HCT116 (cell line): Measurements from ENCODE around the gene GPBAR1. TPM values are rescaled to one million over a fixed set of nuclear protein-coding genes. Genes with fewer than 3 reads are reported as not detected.

Source experiments
- ATAC-seq: fragments of 200-7000 bp; cut with Tn5 transposase; 2 replicates; pipeline ENCODE4 v1.9.1; 2020; ENCODE audit warnings: mild to moderate bottlenecking, moderate library complexity
- BruUV-seq: library from RNA; stranded (reverse); fragments of 400-500 nt; replicated peaks from 2 replicates; lab custom pipeline; 2021; lab: Mats Ljungman, UMichigan
- CTCF ChIA-PET: fragments of 300-600 bp; sonication (Branson Sonifier 250); formaldehyde crosslinking; loops from one replicate; lab custom pipeline; 2021; ENCODE audit warnings: antibody characterized with exemption; lab: Charles Lee
- POLR2A ChIA-PET: fragments of 300-600, 350-600 bp; sonication (Branson Sonifier 250); formaldehyde crosslinking; loops from one replicate; lab custom pipeline; 2021; ENCODE audit warnings: antibody characterized with exemption; lab: Charles Lee
- RAD21 ChIA-PET, 2 experiments: fragments of 300-600 bp; sonication (Branson Sonifier 250); formaldehyde crosslinking; loops; one replicate each; lab custom pipeline; 2023; ENCODE audit warnings: low total read pairs in 2 of 2; ENCODE audit not compliant: uncharacterized antibody in 2 of 2, unreplicated experiment in 2 of 2, low non-redundant PET in 1 of 2; lab: Charles Lee
- DNase-seq: peaks from one replicate; pipeline ENCODE4 v3.0.0-alpha.2; 2010; ENCODE audit warnings: low read depth, low spot score
- H2AFZ ChIP-seq: fragments of 200-600 bp; shearing (Covaris generic), sonication (generic); 2 replicates; pipeline ENCODE4 v1.6.1; 2017; ENCODE audit warnings: low read depth, mixed run types, mixed read lengths, antibody characterized with exemption, low read length; ENCODE audit not compliant: poor library complexity, severe bottlenecking
- H3K27ac ChIP-seq: 2 replicates; pipeline ENCODE4 v1.5.1; 2012; ENCODE audit warnings: low read depth, low read length
- H3K27me3 ChIP-seq: fragments of 200-600 bp; sonication (generic); 2 replicates; pipeline ENCODE4 v1.6.1; 2016; ENCODE audit warnings: mixed run types, low read length, mixed read lengths; ENCODE audit not compliant: insufficient read depth
- H3K36me3 ChIP-seq, 2 experiments: fragments of 200-500 bp in 1 of 2; fragments of 200-600 bp in 1 of 2; sonication (Bioruptor generic) in 1 of 2; sonication (generic) in 1 of 2; 2 replicates each; pipeline versions ENCODE4 v1.5.1 to v1.6.1; 2014 to 2016; ENCODE audit warnings: low read length in 2 of 2, inconsistent platforms in 1 of 2, mixed read lengths in 1 of 2, mixed run types in 1 of 2; ENCODE audit not compliant: insufficient read depth in 2 of 2, control insufficient read depth in 1 of 2
- H3K4me1 ChIP-seq, 2 experiments: fragments of 200-600 bp in 1 of 2; sonication (generic) in 1 of 2; 2 replicates each; pipeline versions ENCODE4 v1.5.1 to v1.6.1; 2012 to 2017; ENCODE audit warnings: low read length in 2 of 2, inconsistent platforms in 1 of 2, mild to moderate bottlenecking in 1 of 2, mixed read lengths in 1 of 2, mixed run types in 1 of 2, moderate library complexity in 1 of 2; ENCODE audit not compliant: insufficient read depth in 2 of 2, control insufficient read depth in 1 of 2
- H3K4me2 ChIP-seq: fragments of 200-600 bp; sonication (generic); 2 replicates; pipeline ENCODE4 v1.6.1; 2017; ENCODE audit warnings: mixed run types, low read length, mixed read lengths
- H3K4me3 ChIP-seq, 2 experiments: fragments of 200-600 bp in 1 of 2; sonication (generic) in 1 of 2; replicated peaks in 1 of 2; 2 replicates each; pipeline ENCODE4 v1.5.1; 2011 to 2016; ENCODE audit warnings: low read length in 2 of 2, control low read depth in 1 of 2, low read depth in 1 of 2, mild to moderate bottlenecking in 1 of 2, mixed read lengths in 1 of 2, mixed run types in 1 of 2
- H3K79me2 ChIP-seq: fragments of 200-600 bp; sonication (generic); 2 replicates; pipeline ENCODE4 v1.6.1; 2017; ENCODE audit warnings: mild to moderate bottlenecking, mixed run types, low read length, moderate library complexity, mixed read lengths; ENCODE audit not compliant: insufficient read depth
- H3K9ac ChIP-seq: fragments of 200-600 bp; sonication (generic); 2 replicates; pipeline ENCODE4 v1.6.1; 2016; ENCODE audit warnings: low read length, mixed read lengths
- H3K9me2 ChIP-seq: fragments of 200-600 bp; sonication (generic), shearing (Covaris generic); 2 replicates; pipeline ENCODE4 v1.6.1; 2017; ENCODE audit warnings: mixed run types, mild to moderate bottlenecking, moderate library complexity; ENCODE audit not compliant: insufficient read depth
- H3K9me3 ChIP-seq, 2 experiments: fragments of 200-500 bp in 1 of 2; fragments of 200-600 bp in 1 of 2; sonication (Bioruptor generic) in 1 of 2; sonication (generic) in 1 of 2; 2 replicates each; pipeline ENCODE4 v1.6.1; 2014 to 2017; ENCODE audit warnings: low read length in 2 of 2, mixed read lengths in 2 of 2, inconsistent platforms in 1 of 2, low read depth in 1 of 2, mild to moderate bottlenecking in 1 of 2, mixed run types in 1 of 2, moderate library complexity in 1 of 2; ENCODE audit not compliant: control insufficient read depth in 1 of 2, insufficient read depth in 1 of 2
- H4K20me1 ChIP-seq: fragments of 200-600 bp; sonication (generic), shearing (Covaris generic); 2 replicates; pipeline ENCODE4 v1.6.1; 2017; ENCODE audit warnings: mixed run types, mild to moderate bottlenecking, moderate library complexity; ENCODE audit not compliant: insufficient read depth
- ATF3 ChIP-seq: IDR thresholded peaks from 2 replicates; pipeline ENCODE4 v1.6.1; 2012
- CBX3 ChIP-seq: IDR thresholded peaks from 2 replicates; pipeline ENCODE4 v1.6.1; 2012; ENCODE audit warnings: low read depth
- EGR1 ChIP-seq: IDR thresholded peaks from 2 replicates; pipeline ENCODE4 v1.6.1; 2012; ENCODE audit warnings: low read depth
- EZH2 ChIP-seq: fragments of 200-600 bp; sonication (generic); IDR thresholded peaks from 2 replicates; pipeline ENCODE4 v1.6.1; 2017; ENCODE audit warnings: antibody characterized with exemption, mixed run types
- EZH2phosphoT487 ChIP-seq: fragments of 200-600 bp; IDR thresholded peaks from 2 replicates; pipeline ENCODE4 v1.6.1; 2018; ENCODE audit warnings: antibody characterized with exemption, borderline replicate concordance
- FOSL1 ChIP-seq: IDR thresholded peaks from 2 replicates; pipeline ENCODE4 v1.6.1; 2012; ENCODE audit warnings: low read depth
- JUND ChIP-seq: IDR thresholded peaks from 2 replicates; pipeline ENCODE4 v1.6.1; 2012
- MAX ChIP-seq: IDR thresholded peaks from 2 replicates; pipeline ENCODE4 v1.6.1; 2012
- POLR2A ChIP-seq: IDR thresholded peaks from 2 replicates; pipeline ENCODE4 v1.7.0; 2011; ENCODE audit warnings: borderline replicate concordance; ENCODE audit not compliant: insufficient read depth, insufficient read length; ENCODE audit errors: extremely low read depth
- REST ChIP-seq: IDR thresholded peaks from 2 replicates; pipeline ENCODE4 v1.6.1; 2012; ENCODE audit warnings: low read depth
- SP1 ChIP-seq: IDR thresholded peaks from 2 replicates; pipeline ENCODE4 v1.6.1; 2012; ENCODE audit warnings: low read depth
- TCF7L2 ChIP-seq: IDR thresholded peaks from 2 replicates; pipeline ENCODE4 v1.7.0; 2011; ENCODE audit warnings: borderline replicate concordance, inconsistent platforms; ENCODE audit not compliant: insufficient read depth, insufficient read length; ENCODE audit errors: extremely low read depth
- YY1 ChIP-seq: IDR thresholded peaks from 2 replicates; pipeline ENCODE4 v1.6.1; 2011; ENCODE audit warnings: low read length, low read depth, moderate library complexity, mild to moderate bottlenecking; ENCODE audit not compliant: insufficient replicate concordance; ENCODE audit errors: extremely low read depth
- intact Hi-C: fragments of 100-400 bp; cut with micrococcal nuclease; formaldehyde crosslinking; loops from 2 replicates; pipeline ENCODE4 v1.10.0; 2022
- total RNA-seq: library from RNA; stranded (reverse); gene quantifications from one replicate; pipeline ENCODE4 v1.2.1, GENCODE V29; 2021; ENCODE audit not compliant: unreplicated experiment

Gene GPBAR1
- total RNA-seq, 1 experiment from 2014 or later: 0.27 TPM

GRCh38 chr2:218260166-218260565, 649 bp upstream of the GPBAR1 start:
- Histone ChIP-seq H3K4me2 (no peak overlapping the region), H3K9ac (no peak overlapping the region), H4K20me1 (no peaks in the 10 kb centered on the region), H3K4me3 (no peak overlapping the region), H3K36me3 (peaks cover 5 to 9% of the 10 kb centered on the region in 2 experiments; a peak in 3 of 4 replicates), H3K79me2 (no peaks in the 10 kb centered on the region), H3K4me1 (peaks cover 0 to 5% of the 10 kb centered on the region in 2 experiments; a peak in 1 of 4 replicates), H3K9me3 (no peaks in the 10 kb centered on the region), H3K27me3 (no peaks in the 10 kb centered on the region), H2AFZ (no peak overlapping the region), H3K27ac (no peak overlapping the region), H3K9me2 (no peaks in the 10 kb centered on the region)
- CTCF ChIA-PET: no interaction called here
- intact Hi-C loops: no loop called here
- RAD21 ChIA-PET: no interaction called here
- TF ChIP-seq TCF7L2: no peak
- no peak for TF ChIP-seq EGR1
- TF ChIP-seq EZH2phosphoT487: no peak
- no peak for TF ChIP-seq FOSL1
- TF ChIP-seq CBX3: no peak
- no peak for TF ChIP-seq MAX
- no peak for TF ChIP-seq SP1
- no peak for TF ChIP-seq EZH2
- TF ChIP-seq JUND: no peak
- TF ChIP-seq ATF3: no peak
- TF ChIP-seq REST: no peak
- TF ChIP-seq POLR2A: no peak
- no peak for TF ChIP-seq YY1
- DNase-seq (no peak), ATAC-seq (no peak)
- POLR2A ChIA-PET: no interaction called here
- BruUV-seq: no TSS peak
